Vagina (tissue), 2 donors: ENCODE results near the gene EPHA7. TPM values are rescaled to one million over a fixed set of nuclear protein-coding genes. Genes with fewer than 3 reads are reported as not detected.

Source experiments
- DNase-seq, 2 donors: peaks; one replicate each; pipeline ENCODE4 v3.0.0-alpha.2; 2017; ENCODE audit errors: extremely low spot score in 2 of 2
- H3K27ac ChIP-seq: fragments of 200-600 bp; sonication (generic); one replicate; pipeline ENCODE4 v1.5.1; 2019
- H3K27me3 ChIP-seq: fragments of 200-600 bp; sonication (generic); one replicate; pipeline ENCODE4 v1.5.1; 2019
- H3K36me3 ChIP-seq, 2 donors: fragments of 200-600 bp; sonication (generic); one replicate each; pipeline ENCODE4 v1.5.1; 2017 to 2019
- H3K4me1 ChIP-seq: fragments of 200-600 bp; sonication (generic); one replicate; pipeline ENCODE4 v1.5.1; 2019
- H3K4me3 ChIP-seq, 2 donors: fragments of 200-600 bp; sonication (generic); 1 replicate in 1 of 2; 2 replicates in 1 of 2; pipeline ENCODE4 v1.5.1; 2016 to 2019
- H3K9me3 ChIP-seq: fragments of 200-600 bp; sonication (generic); one replicate; pipeline ENCODE4 v1.5.1; 2019
- CTCF ChIP-seq, 3 experiments: fragments of 450-650 bp in 2 of 3; fragments of 200-600 bp in 1 of 3; sonication (generic) in 1 of 3; IDR thresholded peaks; one replicate each; pipeline ENCODE4 v1.5.1; 2017 to 2019; ENCODE audit warnings: antibody characterized with exemption in 3 of 3, mild to moderate bottlenecking in 2 of 3, moderate library complexity in 2 of 3
- POLR2A ChIP-seq, 2 donors: fragments of 450-650 bp; IDR thresholded peaks; one replicate each; pipeline ENCODE4 v1.6.1; 2017; ENCODE audit warnings: antibody characterized with exemption in 2 of 2, mild to moderate bottlenecking in 2 of 2, moderate library complexity in 2 of 2
- POLR2AphosphoS5 ChIP-seq, 2 donors: sonication (generic); formaldehyde crosslinking; IDR thresholded peaks; one replicate each; pipeline ENCODE4 v1.9.0; 2017; ENCODE audit warnings: antibody characterized with exemption in 2 of 2, mild to moderate bottlenecking in 2 of 2, low read depth in 1 of 2; ENCODE audit not compliant: insufficient read depth in 1 of 2
- intact Hi-C: fragments of 100-400 bp; cut with DNase I; formaldehyde crosslinking; loops from one replicate; pipeline ENCODE4 v1.15.1; 2023
- total RNA-seq: library from RNA; depleted of rRNA; stranded (reverse); fragments of >200 nt; gene quantifications from one replicate; pipeline ENCODE4 v1.2.3, GENCODE V29; 2016

The EPHA7 gene
- total RNA-seq, 1 donor from 2014 or later = 2.7 TPM

GRCh38 chr6:93248631-93249030 is 170.7 kb downstream of the EPHA7 start:
- Histone ChIP-seq H3K4me3 (no peak overlapping the region), H3K4me1 (no peaks in the 10 kb centered on the region), H3K27ac (no peak overlapping the region), H3K27me3 (no peaks in the 10 kb centered on the region), H3K9me3 (no peaks in the 10 kb centered on the region), H3K36me3 (no peaks in the 10 kb centered on the region)
- TF ChIP-seq POLR2AphosphoS5 (IDR thresholded peaks at IDR 0.05; ENCODE audit: insufficient read depth in 1 of 2, low read depth in 1 of 2) (no peak), CTCF (IDR thresholded peaks at IDR 0.05) (no peak), POLR2A (IDR thresholded peaks at IDR 0.05) (no peak)
- no peak for DNase-seq
- intact Hi-C loops = no loop called here

GRCh38 chr6:93243231-93243778 is 176.1 kb downstream of the EPHA7 start:
- Histone ChIP-seq H3K27me3 (no peaks in the 10 kb centered on the region), H3K4me1 (no peaks in the 10 kb centered on the region), H3K4me3 (no peak overlapping the region), H3K36me3 (no peaks in the 10 kb centered on the region), H3K9me3 (no peaks in the 10 kb centered on the region), H3K27ac (no peak overlapping the region)
- no peak for DNase-seq
- intact Hi-C loops = no loop called here
- TF ChIP-seq CTCF (IDR thresholded peaks at IDR 0.05) = no peak
- no peak for TF ChIP-seq POLR2A (IDR thresholded peaks at IDR 0.05)
- no peak for TF ChIP-seq POLR2AphosphoS5 (IDR thresholded peaks at IDR 0.05; ENCODE audit: insufficient read depth in 1 of 2, low read depth in 1 of 2)

GRCh38 chr6:93242049-93242448 is 177.3 kb downstream of the EPHA7 start:
- TF ChIP-seq POLR2AphosphoS5 (IDR thresholded peaks at IDR 0.05; ENCODE audit: insufficient read depth in 1 of 2, low read depth in 1 of 2) = no peak
- no peak for TF ChIP-seq CTCF (IDR thresholded peaks at IDR 0.05)
- no peaks in the 10 kb centered on the region for H3K9me3 ChIP-seq
- no peak overlapping the region for H3K4me3 ChIP-seq
- no peaks in the 10 kb centered on the region for H3K4me1 ChIP-seq
- H3K36me3 ChIP-seq = no peaks in the 10 kb centered on the region
- intact Hi-C loops = no loop called here
- no peak for DNase-seq
- no peaks in the 10 kb centered on the region for H3K27me3 ChIP-seq
- H3K27ac ChIP-seq = no peak overlapping the region

- H3K27ac ChIP-seq = no peak overlapping the region
- no peaks in the 10 kb centered on the region for H3K4me1 ChIP-seq
- intact Hi-C loops = no loop called here
- no peaks in the 10 kb centered on the region for H3K27me3 ChIP-seq
- DNase-seq = no peak
- H3K36me3 ChIP-seq = no peaks in the 10 kb centered on the region
- H3K4me3 ChIP-seq = no peak overlapping the region
- no peaks in the 10 kb centered on the region for H3K9me3 ChIP-seq
- TF ChIP-seq CTCF (IDR thresholded peaks at IDR 0.05) (no peak), POLR2A (IDR thresholded peaks at IDR 0.05) (no peak), POLR2AphosphoS5 (IDR thresholded peaks at IDR 0.05; ENCODE audit: insufficient read depth in 1 of 2, low read depth in 1 of 2) (no peak)
Measured at GRCh38 chr6:93238632-93239031, 180.7 kb downstream of the EPHA7 start.

GRCh38 chr6:93235775-93236174 is 183.6 kb downstream of the EPHA7 start:
- intact Hi-C loops = no loop called here
- Histone ChIP-seq H3K27me3 (no peaks in the 10 kb centered on the region), H3K36me3 (no peaks in the 10 kb centered on the region), H3K4me1 (no peaks in the 10 kb centered on the region), H3K4me3 (no peak overlapping the region), H3K27ac (no peak overlapping the region), H3K9me3 (no peaks in the 10 kb centered on the region)
- no peak for DNase-seq
- TF ChIP-seq POLR2AphosphoS5 (IDR thresholded peaks at IDR 0.05; ENCODE audit: insufficient read depth in 1 of 2, low read depth in 1 of 2) (no peak), CTCF (IDR thresholded peaks at IDR 0.05) (no peak), POLR2A (IDR thresholded peaks at IDR 0.05) (no peak)
